ENCODE data around the gene ZNF804A. TPM values are rescaled to one million over a fixed set of nuclear protein-coding genes. Genes with fewer than 3 reads are reported as not detected.

Gene ZNF804A
- total RNA-seq, 2 experiments from 2014 or later = not detected

GRCh38 chr2:184683911-184684310, 85.6 kb downstream of the ZNF804A start:
- CTCF ChIA-PET = no interaction called here
- H3K4me1 Mint-ChIP-seq (ENCODE audit: low read depth) = no peaks in the 10 kb centered on the region
- no peak overlapping the region for H3K27ac Mint-ChIP-seq
- peaks cover under 1% of the 10 kb centered on the region for H3K9me3 Mint-ChIP-seq (ENCODE audit: insufficient read depth)
- no peaks in the 10 kb centered on the region for H3K36me3 Mint-ChIP-seq (ENCODE audit: low read depth)
- POLR2A ChIA-PET = no interaction called here
- ATAC-seq = no peak
- DNase-seq = no peak
- H3K27me3 Mint-ChIP-seq (ENCODE audit: low read depth) = no peaks in the 10 kb centered on the region
- no peak overlapping the region for H3K4me3 Mint-ChIP-seq

- DNase-seq (no peak), ATAC-seq (no peak)
- Mint-ChIP-seq H3K27ac (no peak overlapping the region), H3K36me3 (ENCODE audit: low read depth) (no peaks in the 10 kb centered on the region), H3K4me3 (no peak overlapping the region), H3K27me3 (ENCODE audit: low read depth) (no peaks in the 10 kb centered on the region), H3K9me3 (ENCODE audit: insufficient read depth) (no peaks in the 10 kb centered on the region), H3K4me1 (ENCODE audit: low read depth) (no peaks in the 10 kb centered on the region)
- ChIA-PET CTCF (no interaction called here), POLR2A (no interaction called here)
Observed at GRCh38 chr2:184685999-184686841, 87.9 kb downstream of the ZNF804A start.

GRCh38 chr2:184689638-184690037, 91.3 kb downstream of the ZNF804A start:
- no peak overlapping the region for H3K27ac Mint-ChIP-seq
- CTCF ChIA-PET = no interaction called here
- POLR2A ChIA-PET = no interaction called here
- H3K4me1 Mint-ChIP-seq (ENCODE audit: low read depth) = no peaks in the 10 kb centered on the region
- no peaks in the 10 kb centered on the region for H3K36me3 Mint-ChIP-seq (ENCODE audit: low read depth)
- no peak overlapping the region for H3K4me3 Mint-ChIP-seq
- no peaks in the 10 kb centered on the region for H3K27me3 Mint-ChIP-seq (ENCODE audit: low read depth)
- ATAC-seq = no peak
- DNase-seq = no peak
- no peaks in the 10 kb centered on the region for H3K9me3 Mint-ChIP-seq (ENCODE audit: insufficient read depth)

DNA sequence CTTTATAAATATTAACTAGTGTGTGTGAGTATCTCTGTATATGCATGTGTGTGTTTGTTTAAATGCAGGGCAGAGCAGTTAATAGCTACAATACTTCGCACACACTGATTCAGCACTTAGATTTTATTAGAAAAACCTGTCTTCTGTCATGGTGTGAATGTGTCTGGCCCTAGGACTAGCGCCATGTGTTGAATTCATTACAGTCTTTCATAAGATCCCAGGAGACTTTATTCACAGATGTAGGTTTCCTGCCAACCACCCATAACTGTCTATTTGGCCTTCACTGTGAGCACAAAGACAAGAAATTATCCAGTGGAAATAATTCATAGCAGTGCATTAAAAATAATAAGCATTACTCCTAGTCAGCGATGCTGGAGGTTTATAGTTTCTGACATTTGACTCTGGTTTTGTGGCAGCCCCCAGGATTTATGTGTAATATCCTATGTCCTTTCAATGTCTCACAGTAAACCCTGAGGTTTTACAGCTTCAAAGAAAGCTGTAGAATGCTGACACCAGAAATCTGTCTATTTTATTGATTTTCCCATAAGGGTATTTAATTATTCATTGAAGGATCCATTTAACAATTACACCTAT, 93.9 kb downstream of the ZNF804A start:
- DNase-seq (no peak), ATAC-seq (no peak)
- Mint-ChIP-seq H3K9me3 (ENCODE audit: insufficient read depth) (no peaks in the 10 kb centered on the region), H3K4me1 (ENCODE audit: low read depth) (no peaks in the 10 kb centered on the region), H3K36me3 (ENCODE audit: low read depth) (no peaks in the 10 kb centered on the region), H3K27ac (no peak overlapping the region), H3K4me3 (no peak overlapping the region), H3K27me3 (ENCODE audit: low read depth) (no peaks in the 10 kb centered on the region)
- POLR2A ChIA-PET = no interaction called here
- CTCF ChIA-PET = no interaction called here

GRCh38 chr2:184696644-184697043, 98.3 kb downstream of the ZNF804A start:
- Mint-ChIP-seq H3K27ac (no peak overlapping the region), H3K9me3 (ENCODE audit: insufficient read depth) (no peaks in the 10 kb centered on the region), H3K4me1 (ENCODE audit: low read depth) (no peaks in the 10 kb centered on the region), H3K27me3 (ENCODE audit: low read depth) (no peaks in the 10 kb centered on the region), H3K36me3 (ENCODE audit: low read depth) (no peaks in the 10 kb centered on the region), H3K4me3 (no peak overlapping the region)
- ATAC-seq (no peak), DNase-seq (no peak)
- CTCF ChIA-PET = no interaction called here
- POLR2A ChIA-PET = no interaction called here

DNA sequence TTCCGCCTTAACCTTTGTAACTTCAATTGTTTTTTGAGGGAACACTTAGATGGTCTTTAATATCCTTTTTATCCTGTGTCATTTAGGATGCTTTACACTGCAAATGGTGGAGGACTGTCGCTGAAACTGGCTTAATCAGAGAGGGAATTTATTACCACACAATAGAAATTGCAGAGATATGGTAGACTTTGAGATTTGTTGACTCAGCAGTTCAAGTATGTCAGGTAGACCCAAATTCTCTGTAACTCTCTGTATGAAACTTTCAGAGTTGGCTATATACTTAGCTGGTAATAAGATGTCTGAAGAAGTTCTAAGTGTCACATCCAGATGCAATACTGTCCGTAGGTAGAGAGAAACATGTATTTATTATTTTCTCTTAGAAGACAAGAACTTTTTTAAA, 100.1 kb downstream of the ZNF804A start:
- Mint-ChIP-seq H3K36me3 (ENCODE audit: low read depth) (no peaks in the 10 kb centered on the region), H3K27ac (no peak overlapping the region), H3K9me3 (ENCODE audit: insufficient read depth) (no peaks in the 10 kb centered on the region), H3K27me3 (ENCODE audit: low read depth) (no peaks in the 10 kb centered on the region), H3K4me1 (ENCODE audit: low read depth) (no peaks in the 10 kb centered on the region), H3K4me3 (no peak overlapping the region)
- POLR2A ChIA-PET = no interaction called here
- CTCF ChIA-PET = no interaction called here
- DNase-seq (no peak), ATAC-seq (no peak)

- Mint-ChIP-seq H3K4me1 (ENCODE audit: low read depth) (no peaks in the 10 kb centered on the region), H3K9me3 (ENCODE audit: insufficient read depth) (peaks cover 7% of the 10 kb centered on the region), H3K4me3 (no peak overlapping the region), H3K27me3 (ENCODE audit: low read depth) (no peaks in the 10 kb centered on the region), H3K36me3 (ENCODE audit: low read depth) (no peaks in the 10 kb centered on the region), H3K27ac (no peak overlapping the region)
- DNase-seq = no peak
- CTCF ChIA-PET = no interaction called here
- no peak for ATAC-seq
- POLR2A ChIA-PET = no interaction called here
Observed at GRCh38 chr2:184721881-184722280, 123.6 kb downstream of the ZNF804A start.

DNA sequence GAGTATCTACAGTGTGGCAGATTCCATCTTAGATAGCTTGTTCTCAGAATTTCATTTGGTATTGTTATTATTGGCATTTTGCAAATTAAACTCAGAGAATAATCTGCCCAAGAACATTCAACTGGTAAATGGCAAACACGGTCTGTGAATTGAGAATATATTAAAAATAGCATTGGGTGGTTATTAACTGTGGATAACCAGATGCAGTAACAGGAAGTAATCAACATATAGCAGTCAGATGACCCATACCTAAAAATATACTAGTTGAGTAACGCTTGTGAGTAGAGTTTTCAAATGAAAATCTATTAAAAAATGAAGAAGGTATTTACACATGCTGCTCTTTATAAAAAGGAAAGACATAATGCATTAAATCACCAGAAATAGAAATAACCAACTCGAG, 129.5 kb downstream of the ZNF804A start:
- Mint-ChIP-seq H3K9me3 (ENCODE audit: insufficient read depth) (no peaks in the 10 kb centered on the region), H3K36me3 (ENCODE audit: low read depth) (no peaks in the 10 kb centered on the region), H3K4me1 (ENCODE audit: low read depth) (no peaks in the 10 kb centered on the region), H3K27ac (no peak overlapping the region), H3K27me3 (ENCODE audit: low read depth) (no peaks in the 10 kb centered on the region), H3K4me3 (no peak overlapping the region)
- ATAC-seq = no peak
- DNase-seq = no peak
- CTCF ChIA-PET = no interaction called here
- POLR2A ChIA-PET = no interaction called here

DNA sequence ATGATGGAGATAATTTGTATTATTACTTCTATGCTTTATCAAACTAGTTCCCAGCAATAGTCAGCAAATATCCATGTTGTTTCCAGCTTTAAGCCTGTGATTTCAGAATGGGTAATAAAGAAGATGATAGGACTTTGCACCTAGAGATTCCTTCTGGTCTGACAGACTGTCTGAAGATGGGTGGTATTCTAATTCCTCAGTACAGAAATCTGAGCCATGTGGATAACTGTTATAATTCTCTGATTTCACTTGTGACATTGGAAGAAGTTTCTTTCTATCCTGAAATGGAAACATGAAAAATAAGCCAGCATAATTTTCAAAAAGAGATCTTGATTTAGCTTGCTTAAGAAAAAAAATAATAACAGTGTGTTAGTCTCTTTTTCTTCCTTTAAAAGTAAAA, 130.1 kb downstream of the ZNF804A start:
- DNase-seq (no peak), ATAC-seq (no peak)
- ChIA-PET POLR2A (no interaction called here), CTCF (no interaction called here)
- H3K36me3 Mint-ChIP-seq (ENCODE audit: low read depth) = no peaks in the 10 kb centered on the region
- no peak overlapping the region for H3K4me3 Mint-ChIP-seq
- no peaks in the 10 kb centered on the region for H3K27me3 Mint-ChIP-seq (ENCODE audit: low read depth)
- H3K9me3 Mint-ChIP-seq (ENCODE audit: insufficient read depth) = no peaks in the 10 kb centered on the region
- no peak overlapping the region for H3K27ac Mint-ChIP-seq
- no peaks in the 10 kb centered on the region for H3K4me1 Mint-ChIP-seq (ENCODE audit: low read depth)

- H3K9me3 Mint-ChIP-seq (ENCODE audit: insufficient read depth) = peaks cover 3% of the 10 kb centered on the region
- no peaks in the 10 kb centered on the region for H3K27me3 Mint-ChIP-seq (ENCODE audit: low read depth)
- POLR2A ChIA-PET = no interaction called here
- DNase-seq = no peak
- no peak overlapping the region for H3K4me3 Mint-ChIP-seq
- CTCF ChIA-PET = no interaction called here
- no peak for ATAC-seq
- no peak overlapping the region for H3K27ac Mint-ChIP-seq
- H3K36me3 Mint-ChIP-seq (ENCODE audit: low read depth) = no peaks in the 10 kb centered on the region
- H3K4me1 Mint-ChIP-seq (ENCODE audit: low read depth) = no peaks in the 10 kb centered on the region
Observed at GRCh38 chr2:184729581-184729980, 131.3 kb downstream of the ZNF804A start.

DNA sequence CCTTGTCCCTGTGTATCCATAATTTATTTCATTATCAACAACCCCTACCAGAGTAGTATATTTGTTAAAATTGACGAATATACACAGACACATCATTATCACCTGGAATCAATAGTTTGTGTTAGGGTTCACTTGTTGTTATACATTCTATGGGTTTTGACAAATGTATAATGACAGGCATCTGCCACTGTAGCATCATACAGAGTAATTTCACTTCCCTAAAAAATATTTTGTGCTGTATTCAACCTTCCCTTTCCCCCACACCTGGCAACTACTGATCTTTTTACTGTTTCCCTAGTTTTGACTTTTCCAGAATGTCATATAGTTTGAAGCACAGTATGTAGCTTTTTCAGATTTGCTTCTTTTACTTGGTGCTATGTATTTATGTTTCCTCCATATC, 132.0 kb downstream of the ZNF804A start:
- no peaks in the 10 kb centered on the region for H3K4me1 Mint-ChIP-seq (ENCODE audit: low read depth)
- DNase-seq = no peak
- H3K4me3 Mint-ChIP-seq = no peak overlapping the region
- H3K27ac Mint-ChIP-seq = no peak overlapping the region
- no peaks in the 10 kb centered on the region for H3K27me3 Mint-ChIP-seq (ENCODE audit: low read depth)
- no peak for ATAC-seq
- CTCF ChIA-PET = no interaction called here
- POLR2A ChIA-PET = no interaction called here
- H3K36me3 Mint-ChIP-seq (ENCODE audit: low read depth) = no peaks in the 10 kb centered on the region
- peaks cover 3% of the 10 kb centered on the region for H3K9me3 Mint-ChIP-seq (ENCODE audit: insufficient read depth)

DNA sequence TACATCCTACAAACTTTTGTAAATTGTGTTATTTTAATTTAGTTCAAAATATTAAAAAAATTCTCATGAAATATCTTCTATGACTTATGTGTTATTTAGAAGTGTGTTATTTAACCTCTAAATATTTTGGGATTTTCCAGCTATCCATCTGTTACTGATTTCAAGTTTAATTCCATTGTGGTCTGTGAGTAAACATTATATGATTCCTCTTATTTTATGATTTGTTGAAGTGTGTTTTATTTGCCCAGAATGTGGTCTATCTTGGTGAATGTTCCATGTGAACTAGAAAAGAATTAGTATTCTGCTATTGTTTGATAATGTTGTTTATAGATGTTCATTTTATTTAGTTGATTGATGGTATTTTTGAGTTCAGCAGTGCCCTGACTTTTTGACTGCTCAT, 136.0 kb downstream of the ZNF804A start:
- H3K27ac Mint-ChIP-seq = no peak overlapping the region
- POLR2A ChIA-PET = no interaction called here
- no peak for DNase-seq
- no peaks in the 10 kb centered on the region for H3K4me1 Mint-ChIP-seq (ENCODE audit: low read depth)
- no peak for ATAC-seq
- H3K36me3 Mint-ChIP-seq (ENCODE audit: low read depth) = no peaks in the 10 kb centered on the region
- H3K27me3 Mint-ChIP-seq (ENCODE audit: low read depth) = no peaks in the 10 kb centered on the region
- no peak overlapping the region for H3K4me3 Mint-ChIP-seq
- H3K9me3 Mint-ChIP-seq (ENCODE audit: insufficient read depth) = peaks cover 10% of the 10 kb centered on the region
- CTCF ChIA-PET = no interaction called here

DNA sequence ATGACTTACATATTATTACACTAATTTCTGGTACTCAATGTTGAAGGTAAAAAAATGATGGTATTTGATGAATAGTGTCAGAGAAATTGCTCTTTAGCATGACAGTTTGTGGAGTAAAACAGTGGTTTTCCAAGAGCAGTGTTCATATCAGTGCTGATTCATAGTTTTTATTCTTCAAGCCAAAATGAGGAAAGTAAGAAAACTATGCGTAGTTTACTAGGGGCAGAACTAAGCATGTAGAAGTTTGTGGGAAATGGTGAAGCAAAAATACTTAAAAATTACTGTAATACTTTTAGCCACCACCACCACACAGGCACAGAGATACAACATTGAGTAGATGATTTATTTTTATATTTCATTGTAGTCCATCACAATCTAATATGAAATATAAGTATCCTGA, 137.3 kb downstream of the ZNF804A start:
- Mint-ChIP-seq H3K27me3 (ENCODE audit: low read depth) (no peaks in the 10 kb centered on the region), H3K9me3 (ENCODE audit: insufficient read depth) (peaks cover 10% of the 10 kb centered on the region), H3K27ac (no peak overlapping the region), H3K4me1 (ENCODE audit: low read depth) (no peaks in the 10 kb centered on the region), H3K4me3 (no peak overlapping the region), H3K36me3 (ENCODE audit: low read depth) (no peaks in the 10 kb centered on the region)
- no peak for DNase-seq
- ChIA-PET CTCF (no interaction called here), POLR2A (no interaction called here)
- no peak for ATAC-seq
